ENCODE measurements around the gene ZNF618. TPM values are rescaled to one million over a fixed set of nuclear protein-coding genes. Genes with fewer than 3 reads are reported as not detected.
"Not testable (repeated sequence)": the region's sequence is repeated elsewhere in the genome, so short reads cannot be mapped to it uniquely, and the experiment has no call there.

ZNF618 gene
- total RNA-seq, 1 experiment from 2014 or later: 4.3 TPM

GRCh38 chr9:114037961-114038723 lies 162.0 kb downstream of the ZNF618 start:
- DNase-seq (ENCODE audit: low read depth): no peak

DNA sequence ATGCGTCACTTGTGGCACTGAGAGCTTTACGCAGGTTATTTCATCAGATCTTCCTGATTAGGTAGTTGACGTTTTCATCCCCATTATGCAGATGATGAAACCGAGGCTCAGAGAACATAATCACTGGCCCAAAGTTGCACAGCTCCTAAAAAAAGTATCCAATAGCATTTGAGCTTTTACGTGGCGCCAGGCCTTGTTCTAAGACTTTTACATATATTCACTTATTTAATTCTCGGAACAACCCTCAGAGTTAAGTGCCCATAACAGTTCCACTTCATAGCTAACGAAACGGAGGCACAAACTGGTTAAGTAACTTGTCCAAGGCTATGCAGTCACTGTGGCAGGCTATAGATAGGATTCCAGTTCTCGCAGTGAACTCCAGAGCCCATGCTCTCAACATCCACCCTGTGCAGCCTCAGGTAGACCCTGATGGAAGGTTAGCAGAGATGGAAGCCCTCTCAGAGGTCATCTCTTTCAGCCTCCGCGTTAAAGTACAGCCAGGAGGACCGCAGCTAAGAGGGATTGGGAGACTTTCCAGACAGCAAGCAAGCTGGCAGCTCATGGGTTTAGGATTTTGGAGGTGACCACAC lies 162.7 kb downstream of the ZNF618 start:
- no peak for DNase-seq (ENCODE audit: low read depth)

DNA sequence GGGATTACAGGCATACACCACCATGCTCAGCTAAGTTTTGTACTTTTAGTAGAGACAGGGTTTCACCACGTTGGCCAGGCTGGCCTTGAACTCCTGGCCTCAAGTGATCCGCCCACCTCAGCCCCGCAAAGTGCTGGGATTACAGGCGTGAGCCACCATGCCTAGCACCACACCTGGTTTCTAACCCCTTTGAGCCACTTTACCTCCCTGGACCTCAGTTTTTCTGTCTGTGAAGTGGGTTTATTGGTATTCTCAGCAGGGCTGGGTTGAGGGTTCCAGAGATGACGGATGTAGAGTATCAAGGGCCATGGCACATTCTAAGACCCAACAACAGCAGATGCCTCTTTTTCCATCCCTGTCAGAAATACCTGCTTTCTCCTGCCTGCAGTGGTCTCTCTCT lies 163.4 kb downstream of the ZNF618 start:
- no peak for DNase-seq (ENCODE audit: low read depth)

DNA sequence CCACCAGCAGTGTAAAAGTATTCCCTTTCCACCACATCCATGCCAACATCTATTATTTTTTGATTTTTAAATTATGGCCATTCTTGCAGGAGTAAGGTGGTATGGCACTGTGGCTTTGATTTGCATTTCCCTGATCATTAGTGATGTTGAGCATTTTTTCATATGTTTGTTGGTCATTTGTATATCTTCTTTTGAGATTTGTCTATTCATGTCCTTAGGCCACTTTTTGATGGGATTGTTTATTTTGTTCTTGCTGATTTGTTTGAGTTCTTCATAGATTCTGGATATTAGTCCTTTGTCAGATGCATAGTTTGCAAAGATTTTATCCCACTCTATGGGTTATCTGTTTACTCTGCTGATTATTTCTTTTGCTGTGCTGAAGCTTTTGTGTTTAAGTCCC lies 167.6 kb downstream of the ZNF618 start:
- not testable (repeated sequence) for DNase-seq (ENCODE audit: low read depth)

DNA sequence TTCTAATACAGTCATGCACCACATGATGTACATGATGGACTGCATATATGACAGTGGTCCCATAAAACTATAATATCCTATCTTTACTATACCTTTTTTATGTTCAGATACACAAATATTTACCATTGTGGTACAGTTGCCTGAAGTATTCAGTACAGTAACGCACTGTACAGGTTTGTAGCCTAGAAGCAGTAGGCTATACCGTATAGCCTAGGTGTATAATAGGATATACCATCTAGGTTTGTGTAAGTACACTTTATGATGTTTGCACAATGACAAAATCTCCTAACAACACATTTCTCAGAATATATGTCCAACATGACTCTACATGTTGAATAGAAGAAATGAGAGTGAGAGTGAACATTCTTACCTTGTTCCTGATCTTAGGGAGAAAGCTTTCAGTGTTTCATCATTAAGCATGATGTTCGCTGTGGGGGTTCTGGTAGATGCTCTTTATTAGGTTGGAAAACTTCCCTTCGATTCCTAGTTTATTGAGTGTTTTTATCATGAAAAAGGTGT lies 170.2 kb downstream of the ZNF618 start:
- no peak for DNase-seq (ENCODE audit: low read depth)

DNA sequence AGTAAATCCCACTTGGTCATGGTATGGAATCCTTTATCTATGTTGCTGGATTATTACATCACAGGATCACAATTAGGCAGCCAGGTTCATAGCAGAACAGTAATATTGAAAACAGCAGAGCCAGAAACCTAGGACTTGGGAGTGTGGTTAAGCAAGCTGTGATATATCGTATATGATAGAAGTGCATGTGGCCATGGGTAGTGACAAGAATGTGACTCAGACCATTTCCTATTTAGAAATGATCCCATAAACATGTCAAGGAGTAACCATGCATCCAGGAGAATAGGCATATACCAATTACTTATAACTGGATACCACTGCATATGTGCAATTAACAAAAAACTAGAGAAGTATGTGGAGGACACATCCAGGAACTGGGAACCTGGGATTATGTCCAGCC lies 170.8 kb downstream of the ZNF618 start:
- DNase-seq (ENCODE audit: low read depth): peak; percentile 7

GRCh38 chr9:114047717-114048116 lies 171.6 kb downstream of the ZNF618 start:
- DNase-seq (ENCODE audit: low read depth): no peak

DNA sequence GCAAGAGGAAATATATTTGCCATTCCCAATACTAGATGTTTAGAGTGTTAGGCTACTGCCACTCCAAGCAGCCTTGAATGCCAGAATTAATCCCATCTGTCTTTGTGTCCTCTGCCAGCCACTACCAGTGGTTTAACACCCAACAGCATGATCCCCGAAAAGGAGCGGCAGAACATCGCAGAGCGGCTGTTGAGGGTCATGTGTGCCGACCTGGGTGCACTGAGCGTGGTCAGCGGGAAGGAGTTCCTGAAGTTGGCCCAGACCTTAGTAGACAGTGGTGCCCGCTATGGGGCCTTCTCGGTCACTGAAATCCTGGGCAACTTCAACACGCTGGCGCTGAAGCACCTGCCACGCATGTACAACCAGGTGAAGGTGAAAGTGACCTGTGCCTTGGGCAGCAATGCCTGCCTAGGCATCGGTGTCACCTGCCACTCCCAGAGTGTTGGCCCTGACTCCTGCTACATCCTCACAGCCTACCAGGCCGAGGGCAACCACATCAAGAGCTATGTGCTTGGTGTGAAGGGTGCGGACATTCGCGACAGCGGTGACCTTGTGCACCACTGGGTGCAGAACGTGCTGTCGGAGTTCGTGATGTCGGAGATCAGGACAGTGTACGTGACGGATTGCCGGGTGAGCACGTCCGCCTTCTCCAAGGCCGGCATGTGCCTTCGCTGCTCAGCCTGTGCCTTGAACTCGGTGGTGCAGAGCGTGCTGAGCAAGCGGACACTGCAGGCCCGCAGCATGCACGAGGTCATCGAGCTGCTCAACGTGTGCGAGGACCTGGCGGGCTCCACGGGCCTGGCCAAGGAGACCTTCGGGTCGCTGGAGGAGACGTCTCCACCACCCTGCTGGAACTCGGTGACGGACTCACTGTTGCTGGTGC lies 172.7 kb downstream of the ZNF618 start:
- DNase-seq (ENCODE audit: low read depth): no peak

- DNase-seq (ENCODE audit: low read depth): no peak
Measured at GRCh38 chr9:114049441-114050225, 173.5 kb downstream of the ZNF618 start.

DNA sequence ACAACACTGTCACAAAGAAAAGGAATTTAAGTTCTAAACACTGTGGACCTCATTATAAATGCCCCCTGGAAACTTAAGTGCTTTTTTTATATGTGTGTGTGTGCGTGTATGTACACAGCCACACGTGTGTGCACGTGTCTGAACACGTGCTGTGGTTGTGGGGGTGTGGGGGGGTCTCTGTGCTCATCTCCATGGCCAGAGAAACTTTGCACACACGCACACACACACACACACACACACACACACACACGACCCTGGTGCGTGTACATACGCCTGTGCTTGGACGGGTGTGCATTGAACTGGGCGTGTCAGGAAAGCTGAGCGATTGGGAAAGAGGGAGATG lies 174.1 kb downstream of the ZNF618 start:
- DNase-seq (ENCODE audit: low read depth): no peak

DNA sequence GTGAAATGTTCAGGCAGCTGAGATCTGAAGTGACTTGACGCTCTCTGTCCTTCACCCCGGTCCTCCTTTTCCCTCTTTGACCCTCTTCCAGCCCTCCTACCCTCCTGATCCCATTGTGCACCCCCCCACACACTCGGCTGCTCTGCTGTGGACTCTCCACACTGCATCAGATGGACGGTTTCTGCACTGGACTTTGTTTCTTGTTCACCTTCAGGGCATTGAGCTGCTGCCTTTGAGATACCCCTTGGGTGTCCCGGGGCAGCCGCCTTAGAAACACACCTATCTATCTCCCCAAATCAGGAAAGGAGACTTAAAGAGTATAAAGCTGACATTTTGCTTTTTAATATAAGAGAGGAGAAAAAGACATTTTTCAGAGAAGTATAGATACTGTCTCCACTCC lies 174.5 kb downstream of the ZNF618 start:
- no peak for DNase-seq (ENCODE audit: low read depth)

DNA sequence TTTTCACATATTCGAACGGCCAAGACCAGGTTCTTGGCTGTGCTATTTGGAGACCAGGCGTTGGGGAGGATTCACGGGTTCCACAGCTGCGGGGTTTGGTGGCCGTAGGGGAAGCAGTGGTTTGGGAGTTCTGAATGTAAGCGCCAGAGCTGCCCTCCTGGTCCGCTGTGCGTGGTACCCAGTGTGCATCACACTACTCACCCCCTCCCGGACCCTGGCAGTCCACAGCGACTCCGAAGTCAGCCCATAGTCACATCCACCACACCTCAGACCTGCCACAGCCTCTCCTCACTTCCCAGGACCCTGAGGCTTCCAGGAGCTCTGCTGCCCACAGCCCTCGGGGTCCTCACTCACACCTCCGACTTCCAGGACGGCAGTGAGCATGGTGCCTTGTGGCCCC lies 175.2 kb downstream of the ZNF618 start:
- no peak for DNase-seq (ENCODE audit: low read depth)

- DNase-seq (ENCODE audit: low read depth): no peak
Measured at GRCh38 chr9:114051706-114052105, 175.6 kb downstream of the ZNF618 start.

- no peak for DNase-seq (ENCODE audit: low read depth)
Measured at GRCh38 chr9:114053246-114054005, 177.3 kb downstream of the ZNF618 start.

DNA sequence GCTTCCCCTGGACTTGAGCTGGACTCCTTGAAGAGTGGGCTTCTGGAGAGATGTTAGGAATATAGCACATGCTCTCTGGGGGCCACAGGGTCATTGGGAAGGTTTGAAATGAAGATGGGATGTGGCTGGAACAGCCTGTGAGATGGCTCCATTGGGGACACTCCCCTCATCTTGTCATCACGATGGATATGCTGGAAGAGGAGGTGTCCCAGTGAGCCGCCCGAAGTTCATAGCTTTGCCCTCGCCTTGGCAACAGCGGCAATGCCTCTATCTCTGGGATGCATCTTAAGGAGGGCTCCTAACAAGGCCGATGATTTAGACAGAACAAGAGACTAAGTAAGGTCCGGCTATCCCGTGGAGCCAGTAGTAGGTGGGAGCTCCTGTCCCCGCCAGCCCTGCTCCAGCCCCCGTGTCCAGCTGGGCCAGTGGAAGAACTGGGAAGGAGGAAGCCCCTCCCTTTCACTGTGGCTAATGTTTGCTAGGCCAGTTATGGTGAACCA lies 178.1 kb downstream of the ZNF618 start:
- DNase-seq (ENCODE audit: low read depth): no peak

GRCh38 chr9:114055061-114055460 lies 179.0 kb downstream of the ZNF618 start:
- no peak for DNase-seq (ENCODE audit: low read depth)

DNA sequence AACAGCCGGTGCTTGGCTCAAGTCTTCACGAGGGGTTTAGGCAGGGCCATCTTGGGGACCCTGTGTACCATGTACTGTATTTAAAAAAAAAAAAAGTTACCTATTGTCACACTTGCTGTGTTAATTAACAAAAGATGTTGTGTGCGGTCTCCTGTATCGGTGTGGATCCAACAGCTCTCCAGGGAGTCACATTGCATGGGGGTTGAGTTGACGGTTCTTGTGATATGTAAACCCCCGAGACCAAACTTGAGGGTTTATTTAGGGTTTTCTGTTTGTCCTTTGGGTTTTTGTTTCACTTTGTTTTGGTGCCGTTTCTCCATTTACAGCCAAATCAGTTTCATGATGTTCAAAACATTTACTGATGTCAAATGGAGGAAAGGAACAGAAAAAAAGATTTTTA lies 179.8 kb downstream of the ZNF618 start:
- no peak for DNase-seq (ENCODE audit: low read depth)

- DNase-seq (ENCODE audit: low read depth): no peak
Measured at GRCh38 chr9:114056527-114056926, 180.4 kb downstream of the ZNF618 start.

GRCh38 chr9:114057161-114057885 lies 181.2 kb downstream of the ZNF618 start:
- no peak for DNase-seq (ENCODE audit: low read depth)

DNA sequence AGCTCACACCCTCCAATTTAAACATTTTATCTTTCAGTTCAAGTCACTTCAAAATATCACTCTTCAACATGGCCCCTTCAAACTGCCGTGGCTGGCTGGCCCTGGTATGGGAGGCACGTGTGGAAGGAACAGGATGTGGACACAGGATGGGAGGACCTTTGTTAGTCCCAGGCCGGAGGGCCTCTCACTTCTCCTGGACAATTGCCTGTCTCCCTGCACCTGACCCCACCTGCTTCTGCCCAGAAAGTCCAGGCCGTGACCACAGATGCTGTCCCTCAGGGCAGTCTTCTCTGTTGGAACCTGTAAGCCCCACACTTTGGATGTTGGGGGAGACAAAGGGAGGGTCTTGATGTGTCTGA lies 182.6 kb downstream of the ZNF618 start:
- no peak for DNase-seq (ENCODE audit: low read depth)

All from HT1080 (cell line).